ENCODE results near the gene HSDL1. TPM values are rescaled to one million over a fixed set of nuclear protein-coding genes. Genes with fewer than 3 reads are reported as not detected.

The HSDL1 gene
- polyA plus RNA-seq, 2 of the 4 experiments (the other 2 are of a cell fraction) = 17.9 to 24.9 TPM

DNA sequence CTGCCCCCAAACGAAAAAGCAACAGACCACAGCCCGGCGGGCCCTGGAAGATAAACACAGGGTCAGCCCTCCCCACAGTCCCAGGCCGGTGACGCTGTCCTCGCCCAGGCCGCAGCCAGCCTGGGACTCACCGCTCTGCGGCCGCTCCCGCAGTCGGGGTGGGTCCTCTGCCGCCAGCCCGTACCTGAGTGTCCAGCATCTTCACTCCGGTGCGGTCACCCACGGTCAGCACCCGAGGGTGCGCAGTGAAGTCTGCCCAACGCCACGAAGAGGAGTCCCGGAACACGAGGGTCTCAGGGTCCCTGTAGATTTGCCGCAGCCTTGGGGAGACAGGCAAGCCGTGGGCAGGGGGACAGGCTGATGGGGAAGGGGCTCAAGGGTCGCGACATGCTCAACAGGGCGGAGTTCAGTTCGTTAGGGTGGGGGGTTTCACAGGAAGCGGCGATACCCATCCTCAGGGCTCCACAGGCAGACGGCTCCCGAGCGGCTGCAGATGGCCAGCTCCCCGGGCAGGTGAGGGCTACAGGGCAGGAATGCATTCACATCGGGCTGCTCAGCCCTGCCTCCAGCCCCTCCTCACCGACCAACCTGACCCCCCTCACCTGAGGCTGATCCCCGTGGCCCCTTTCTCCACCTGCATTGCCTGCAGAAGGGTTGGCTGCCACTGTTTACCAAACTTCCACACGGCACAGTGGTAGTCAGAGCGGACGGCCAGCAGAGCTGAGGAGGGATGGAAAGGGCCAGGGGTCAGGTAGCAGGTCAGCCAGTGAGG is 36.4 kb upstream of the HSDL1 start:
- H3K9me3 ChIP-seq = no peaks in the 10 kb centered on the region
- POLR2A ChIA-PET = no interaction called here
- peaks cover 25% of the 10 kb centered on the region for H3K4me1 ChIP-seq
- no peak overlapping the region for H3K27ac ChIP-seq
- 86% methylated on average over 32 of the region's 41 CpGs for WGBS (ENCODE audit: missing lambda C conversion rate)
- no peak for ATAC-seq
- H3K4me2 ChIP-seq = no peak overlapping the region
- FAIRE-seq = no peak
- no peak overlapping the region for H3K4me3 ChIP-seq
- CTCF ChIA-PET = interaction anchor here (0.9 to 11.7 kb wide), 6 partner anchors 9 to 303 kb away, joined by 3 to 92 read pairs (median 26); partner anchors contain the start of gene MBTPS1
- DNase-seq (ENCODE audit: low read depth in 1 of 2, low spot score in 1 of 2) = no peak
- TF ChIP-seq, protein P1, sequence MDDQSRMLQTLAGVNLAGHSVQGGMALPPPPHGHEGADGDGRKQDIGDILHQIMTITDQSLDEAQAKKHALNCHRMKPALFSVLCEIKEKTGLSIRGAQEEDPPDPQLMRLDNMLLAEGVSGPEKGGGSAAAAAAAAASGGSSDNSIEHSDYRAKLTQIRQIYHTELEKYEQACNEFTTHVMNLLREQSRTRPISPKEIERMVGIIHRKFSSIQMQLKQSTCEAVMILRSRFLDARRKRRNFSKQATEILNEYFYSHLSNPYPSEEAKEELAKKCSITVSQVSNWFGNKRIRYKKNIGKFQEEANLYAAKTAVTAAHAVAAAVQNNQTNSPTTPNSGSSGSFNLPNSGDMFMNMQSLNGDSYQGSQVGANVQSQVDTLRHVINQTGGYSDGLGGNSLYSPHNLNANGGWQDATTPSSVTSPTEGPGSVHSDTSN (IDR thresholded peaks at IDR 0.05) = no peak
- TF ChIP-seq, protein P2, sequence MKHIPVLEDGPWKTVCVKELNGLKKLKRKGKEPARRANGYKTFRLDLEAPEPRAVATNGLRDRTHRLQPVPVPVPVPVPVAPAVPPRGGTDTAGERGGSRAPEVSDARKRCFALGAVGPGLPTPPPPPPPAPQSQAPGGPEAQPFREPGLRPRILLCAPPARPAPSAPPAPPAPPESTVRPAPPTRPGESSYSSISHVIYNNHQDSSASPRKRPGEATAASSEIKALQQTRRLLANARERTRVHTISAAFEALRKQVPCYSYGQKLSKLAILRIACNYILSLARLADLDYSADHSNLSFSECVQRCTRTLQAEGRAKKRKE (CRISPR knock-in tag; IDR thresholded peaks at IDR 0.05; ENCODE audit: low read depth) = no peak
- no peak for TF ChIP-seq MYC (IDR thresholded peaks at IDR 0.05; ENCODE audit: borderline replicate concordance, low read length)
- TF ChIP-seq, protein P3, sequence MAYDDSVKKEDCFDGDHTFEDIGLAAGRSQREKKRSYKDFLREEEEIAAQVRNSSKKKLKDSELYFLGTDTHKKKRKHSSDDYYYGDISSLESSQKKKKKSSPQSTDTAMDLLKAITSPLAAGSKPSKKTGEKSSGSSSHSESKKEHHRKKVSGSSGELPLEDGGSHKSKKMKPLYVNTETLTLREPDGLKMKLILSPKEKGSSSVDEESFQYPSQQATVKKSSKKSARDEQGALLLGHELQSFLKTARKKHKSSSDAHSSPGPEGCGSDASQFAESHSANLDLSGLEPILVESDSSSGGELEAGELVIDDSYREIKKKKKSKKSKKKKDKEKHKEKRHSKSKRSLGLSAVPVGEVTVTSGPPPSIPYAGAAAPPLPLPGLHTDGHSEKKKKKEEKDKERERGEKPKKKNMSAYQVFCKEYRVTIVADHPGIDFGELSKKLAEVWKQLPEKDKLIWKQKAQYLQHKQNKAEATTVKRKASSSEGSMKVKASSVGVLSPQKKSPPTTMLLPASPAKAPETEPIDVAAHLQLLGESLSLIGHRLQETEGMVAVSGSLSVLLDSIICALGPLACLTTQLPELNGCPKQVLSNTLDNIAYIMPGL (CRISPR knock-in tag; IDR thresholded peaks at IDR 0.05; ENCODE audit: borderline replicate concordance) = no peak

DNA sequence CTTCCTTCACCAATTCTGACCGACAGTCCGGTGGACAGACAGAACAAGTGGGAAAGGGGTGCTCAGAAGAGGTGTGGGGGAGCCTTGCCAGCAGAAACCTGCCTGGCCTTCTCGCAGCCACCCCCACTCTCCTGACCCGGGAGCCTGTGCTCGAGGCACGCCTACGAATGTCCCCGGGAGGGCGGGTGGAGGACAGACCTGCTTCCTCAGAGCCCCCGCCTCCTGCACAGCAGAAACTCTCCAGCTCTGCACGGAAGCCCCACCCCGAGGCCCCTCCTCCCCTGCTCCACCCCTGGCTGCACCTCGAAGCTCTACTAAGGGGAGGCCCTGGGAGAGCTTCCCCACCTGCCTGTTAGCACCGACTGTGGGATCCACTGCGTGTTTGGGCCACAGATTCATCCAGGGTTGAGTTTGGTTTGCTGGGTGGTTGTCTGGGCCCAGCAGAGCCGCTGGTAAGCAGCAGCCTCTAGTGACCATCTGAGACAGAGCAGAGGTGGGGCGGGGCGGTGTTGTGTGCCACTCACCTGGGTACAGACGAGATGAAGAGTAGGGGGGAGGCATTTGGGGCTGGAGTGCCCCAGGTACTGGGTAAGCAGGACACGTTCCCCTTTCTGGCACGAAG is 35.7 kb upstream of the HSDL1 start:
- FAIRE-seq (no peak), DNase-seq (ENCODE audit: low read depth in 1 of 2, low spot score in 1 of 2) (no peak), ATAC-seq (no peak)
- Histone ChIP-seq H3K4me3 (no peak overlapping the region), H3K4me2 (no peak overlapping the region), H3K27ac (no peak overlapping the region), H3K9me3 (no peaks in the 10 kb centered on the region), H3K4me1 (peaks cover 27% of the 10 kb centered on the region)
- POLR2A ChIA-PET = no interaction called here
- WGBS (ENCODE audit: missing lambda C conversion rate) = 89% methylated on average over 14 of the region's 21 CpGs
- CTCF ChIA-PET = interaction anchor here (0.9 to 11.7 kb wide), 5 partner anchors 31 to 303 kb away, joined by 3 to 92 read pairs (median 8); partner anchors contain the start of gene MBTPS1
- TF ChIP-seq RFX5 (IDR thresholded peaks at IDR 0.05) (no peak), POLR2A (IDR thresholded peaks at IDR 0.05; ENCODE audit: low read length) (no peak)

DNA sequence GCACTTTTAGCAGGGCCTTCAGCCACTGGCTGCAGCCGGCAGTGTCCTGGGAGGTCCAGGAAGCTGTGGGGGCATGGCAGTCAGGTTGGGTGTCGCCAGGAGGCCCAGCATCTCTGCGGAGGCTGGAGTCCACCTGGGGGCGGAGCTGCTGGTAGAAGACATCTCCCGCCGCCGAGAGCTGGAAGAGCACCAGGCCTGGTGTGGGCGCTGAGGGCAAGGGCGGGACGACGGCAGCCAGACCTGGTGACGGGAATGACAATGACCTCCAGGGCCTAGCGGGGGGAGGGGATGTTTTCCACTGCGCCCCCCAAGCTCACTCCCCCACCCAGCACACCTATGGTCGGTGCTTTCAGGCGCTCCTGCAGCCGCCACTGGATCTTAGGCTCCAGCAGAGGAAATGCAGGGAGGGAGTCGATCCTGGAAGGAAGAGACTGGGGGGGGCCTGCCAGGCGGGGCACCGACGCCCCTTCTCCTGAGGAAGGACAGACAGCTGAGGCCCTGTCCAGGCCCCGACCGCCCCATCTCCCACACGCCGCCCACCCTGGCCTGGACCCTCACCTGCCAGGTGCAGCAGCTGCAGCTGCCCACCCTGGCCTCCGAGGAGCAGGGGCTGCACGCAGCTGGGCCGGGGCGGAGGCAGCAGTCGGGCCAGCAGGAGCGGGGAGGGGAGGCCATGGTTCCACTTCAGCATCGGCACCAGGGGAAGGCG is 34.8 kb upstream of the HSDL1 start:
- no peak overlapping the region for H3K4me3 ChIP-seq
- ATAC-seq (no peak), DNase-seq (ENCODE audit: low read depth in 1 of 2, low spot score in 1 of 2) (no peak), FAIRE-seq (no peak)
- no peak overlapping the region for H3K27ac ChIP-seq
- ChIA-PET CTCF (interaction anchor here (1.1 to 11.7 kb wide), 8 partner anchors 10 to 304 kb away, joined by 3 to 92 read pairs (median 7); partner anchors contain the start of gene MBTPS1), POLR2A (no interaction called here)
- peaks cover 29% of the 10 kb centered on the region for H3K4me1 ChIP-seq
- WGBS (ENCODE audit: missing lambda C conversion rate) = 85% methylated on average over 30 of the region's 33 CpGs
- no peaks in the 10 kb centered on the region for H3K9me3 ChIP-seq
- H3K4me2 ChIP-seq = no peak overlapping the region
- TF ChIP-seq CEBPB (IDR thresholded peaks at IDR 0.05) = no peak
- TF ChIP-seq HDAC2 (IDR thresholded peaks at IDR 0.05) = no peak
- TF ChIP-seq CBX8 (IDR thresholded peaks at IDR 0.05) = no peak
- TF ChIP-seq ZNF302 (CRISPR knock-in tag; IDR thresholded peaks at IDR 0.05) = no peak
- TF ChIP-seq, protein P4, sequence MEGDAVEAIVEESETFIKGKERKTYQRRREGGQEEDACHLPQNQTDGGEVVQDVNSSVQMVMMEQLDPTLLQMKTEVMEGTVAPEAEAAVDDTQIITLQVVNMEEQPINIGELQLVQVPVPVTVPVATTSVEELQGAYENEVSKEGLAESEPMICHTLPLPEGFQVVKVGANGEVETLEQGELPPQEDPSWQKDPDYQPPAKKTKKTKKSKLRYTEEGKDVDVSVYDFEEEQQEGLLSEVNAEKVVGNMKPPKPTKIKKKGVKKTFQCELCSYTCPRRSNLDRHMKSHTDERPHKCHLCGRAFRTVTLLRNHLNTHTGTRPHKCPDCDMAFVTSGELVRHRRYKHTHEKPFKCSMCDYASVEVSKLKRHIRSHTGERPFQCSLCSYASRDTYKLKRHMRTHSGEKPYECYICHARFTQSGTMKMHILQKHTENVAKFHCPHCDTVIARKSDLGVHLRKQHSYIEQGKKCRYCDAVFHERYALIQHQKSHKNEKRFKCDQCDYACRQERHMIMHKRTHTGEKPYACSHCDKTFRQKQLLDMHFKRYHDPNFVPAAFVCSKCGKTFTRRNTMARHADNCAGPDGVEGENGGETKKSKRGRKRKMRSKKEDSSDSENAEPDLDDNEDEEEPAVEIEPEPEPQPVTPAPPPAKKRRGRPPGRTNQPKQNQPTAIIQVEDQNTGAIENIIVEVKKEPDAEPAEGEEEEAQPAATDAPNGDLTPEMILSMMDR (IDR thresholded peaks at IDR 0.05) = no peak
- TF ChIP-seq MYC (IDR thresholded peaks at IDR 0.05; ENCODE audit: borderline replicate concordance, low read length) = no peak
